Effector CD8-positive, alpha-beta T cell (primary cell): Measurements from ENCODE around the gene TNFAIP8.

ENCODE experiments used
- DNase-seq: peaks from one replicate; lab custom pipeline; 2025; lab: John Stamatoyannopoulos, UW

The TNFAIP8 gene

GRCh38 chr5:119367502-119368237 lies 11.9 kb downstream of the TNFAIP8 start:
- DNase-seq: no peak

DNA sequence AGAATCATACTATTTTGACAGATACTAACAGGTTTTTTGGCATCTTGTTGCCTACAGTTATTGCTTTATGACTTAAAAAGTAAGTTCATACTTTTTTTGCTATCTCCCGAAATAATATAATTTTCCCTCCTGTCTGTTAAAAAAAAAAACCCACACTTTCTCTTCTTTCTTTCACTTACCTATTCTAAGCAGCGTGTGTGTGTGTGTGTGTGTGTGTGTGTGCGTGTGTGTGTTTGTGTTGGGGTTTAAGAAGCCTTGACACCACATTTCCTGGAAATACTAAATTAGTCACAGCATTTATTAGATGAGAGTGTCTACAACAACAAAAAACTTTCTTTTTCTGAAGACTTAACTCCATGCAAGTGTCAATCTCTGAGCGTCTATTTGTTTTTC lies 12.4 kb downstream of the TNFAIP8 start:
- DNase-seq: peak; percentile 6

DNA sequence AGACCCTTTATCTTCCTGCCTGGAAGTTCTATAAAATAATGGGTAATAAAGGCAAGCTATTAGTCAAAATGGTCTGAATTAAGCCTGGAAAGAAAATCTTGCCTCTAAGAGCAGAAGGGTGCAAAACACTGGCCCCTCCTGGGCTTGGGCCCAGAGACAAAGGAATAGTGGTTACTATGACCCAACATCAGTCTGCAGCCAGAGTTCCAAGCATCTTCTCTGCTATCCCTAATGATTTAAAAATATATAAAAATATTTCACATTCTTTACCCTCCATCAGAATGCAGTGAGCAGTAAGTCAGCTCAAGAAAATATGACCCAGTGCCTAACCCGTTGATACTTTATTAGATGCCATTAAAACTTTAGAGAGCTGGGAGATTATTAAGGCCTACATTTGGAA lies 14.7 kb downstream of the TNFAIP8 start:
- no peak for DNase-seq

DNA sequence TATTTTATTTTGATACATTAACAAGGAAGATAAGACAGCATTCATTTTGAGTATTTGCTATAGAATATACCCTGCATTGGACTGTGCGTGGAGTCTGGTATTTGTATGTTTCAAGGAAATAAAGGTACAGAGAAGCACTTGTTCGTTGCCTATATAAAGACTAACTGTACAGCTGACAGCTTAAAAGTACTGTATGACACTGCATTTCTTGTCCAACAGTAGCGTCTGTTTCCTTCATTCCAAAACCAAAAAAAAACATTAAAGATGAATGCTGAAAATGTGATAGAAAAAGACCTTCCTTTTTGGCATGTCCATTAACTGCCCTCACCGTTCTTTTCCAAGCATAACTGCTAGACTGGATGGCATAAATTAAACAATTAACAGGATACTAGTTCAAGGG lies 15.3 kb downstream of the TNFAIP8 start:
- no peak for DNase-seq

GRCh38 chr5:119373449-119373858 lies 17.6 kb downstream of the TNFAIP8 start:
- DNase-seq: no peak

GRCh38 chr5:119374901-119375300 lies 19.1 kb downstream of the TNFAIP8 start:
- no peak for DNase-seq

- no peak for DNase-seq
Measured at GRCh38 chr5:119377066-119377465, 21.2 kb downstream of the TNFAIP8 start.

DNA sequence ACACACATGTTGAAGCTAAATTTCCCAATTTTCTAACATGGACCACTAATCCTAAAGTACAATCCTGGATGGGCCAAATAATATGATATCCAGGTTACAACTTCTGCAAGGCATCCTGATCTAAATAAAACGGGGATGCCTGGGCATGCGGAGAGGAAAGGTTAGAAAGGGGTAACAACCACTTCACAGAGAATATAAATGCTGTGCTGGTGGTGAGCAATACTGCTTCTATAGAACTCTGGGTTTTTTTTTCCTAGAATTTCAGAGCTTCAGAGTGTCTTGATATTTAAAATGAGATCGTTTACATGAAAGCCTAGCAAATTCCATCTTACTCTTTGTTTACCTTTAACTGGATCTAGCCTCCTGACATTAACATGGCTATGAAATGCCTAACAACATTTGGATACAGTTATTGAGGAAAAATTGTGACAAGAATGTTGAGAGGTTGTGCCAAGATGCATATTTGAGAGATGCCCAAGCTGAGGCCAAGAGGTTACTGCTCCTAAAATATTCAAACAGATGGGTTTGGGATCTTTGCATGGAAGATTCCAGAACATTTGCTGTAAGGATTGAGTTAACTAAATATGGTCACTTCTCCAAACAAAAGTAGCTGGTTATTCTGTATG lies 22.4 kb downstream of the TNFAIP8 start:
- DNase-seq: no peak

- DNase-seq: no peak
Measured at GRCh38 chr5:119379096-119379495, 23.3 kb downstream of the TNFAIP8 start.

DNA sequence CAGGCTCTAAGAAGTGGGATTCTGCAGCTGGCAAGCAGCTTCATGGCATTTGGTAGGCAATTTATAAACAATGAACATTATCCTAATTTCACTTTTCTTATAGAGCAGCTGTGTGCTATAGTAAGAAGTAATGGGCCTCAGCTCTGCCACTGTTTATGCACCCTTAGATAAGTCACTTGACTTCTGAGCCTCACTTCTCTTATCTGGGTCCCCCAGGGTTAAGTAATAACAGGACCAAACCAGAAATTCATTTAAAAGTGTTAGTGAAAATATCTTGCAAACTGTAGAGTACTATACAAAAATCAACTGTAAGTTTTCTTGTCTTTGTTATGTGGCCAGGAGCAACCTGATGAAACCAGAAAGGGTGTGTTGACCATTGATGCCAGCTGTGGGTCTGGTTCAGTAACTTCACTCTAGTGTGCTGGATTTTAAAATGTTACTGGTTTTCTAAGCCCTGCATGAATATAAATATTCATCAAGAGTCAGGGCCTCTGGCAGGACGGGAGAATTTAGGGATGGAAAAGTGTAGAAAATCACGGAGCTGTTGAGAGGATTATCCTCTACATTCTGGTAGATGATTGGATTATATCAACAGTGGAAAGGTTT lies 24.2 kb downstream of the TNFAIP8 start:
- no peak for DNase-seq

DNA sequence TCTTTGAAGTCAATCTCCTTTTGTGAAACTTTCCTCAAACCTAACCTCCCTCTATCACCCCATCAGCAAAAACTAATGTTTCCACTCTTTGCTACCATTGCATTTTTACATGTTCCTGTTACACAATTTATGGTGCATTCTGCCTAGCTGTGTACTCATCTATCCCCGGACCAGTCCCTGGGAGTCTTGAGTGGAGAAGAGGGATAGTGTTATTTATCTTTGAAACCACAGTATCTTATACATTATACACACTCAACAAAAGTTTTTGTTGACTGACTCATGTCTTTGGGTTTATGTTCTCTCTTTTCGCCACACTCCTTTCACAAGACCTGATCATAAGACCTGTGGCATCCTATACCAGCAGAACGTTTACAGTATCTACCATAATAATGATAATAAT lies 26.4 kb downstream of the TNFAIP8 start:
- DNase-seq: no peak

- no peak for DNase-seq
Measured at GRCh38 chr5:119383008-119383407, 27.2 kb downstream of the TNFAIP8 start.

GRCh38 chr5:119385136-119385535 lies 29.3 kb downstream of the TNFAIP8 start:
- DNase-seq: no peak

DNA sequence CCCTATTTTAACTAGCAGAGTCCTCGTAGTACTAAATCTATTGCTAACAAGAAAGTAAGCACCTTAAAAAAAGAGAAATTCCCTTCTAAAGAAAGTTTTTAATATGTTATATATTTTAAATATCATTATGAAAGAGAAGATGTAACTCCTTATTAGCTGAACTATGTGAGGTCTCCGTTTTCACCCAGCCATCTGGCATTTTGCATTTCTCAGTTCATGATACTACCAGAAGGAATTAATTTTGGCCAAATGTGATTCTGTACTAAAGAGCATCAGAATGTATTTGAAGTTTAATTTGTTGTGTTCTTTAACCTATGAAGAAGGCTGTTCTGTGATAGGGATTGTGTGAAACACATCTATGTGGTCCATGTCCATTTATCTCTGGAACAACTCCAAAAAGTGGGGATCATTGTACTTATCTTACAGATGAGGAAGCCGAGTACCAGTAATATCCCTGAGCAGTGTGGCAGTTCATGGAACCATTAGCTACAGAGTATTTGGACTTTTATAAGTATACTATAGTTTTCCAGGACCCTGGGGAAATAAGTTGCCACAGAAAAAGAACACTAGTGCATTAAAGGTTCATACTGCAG lies 29.8 kb downstream of the TNFAIP8 start:
- no peak for DNase-seq

DNA sequence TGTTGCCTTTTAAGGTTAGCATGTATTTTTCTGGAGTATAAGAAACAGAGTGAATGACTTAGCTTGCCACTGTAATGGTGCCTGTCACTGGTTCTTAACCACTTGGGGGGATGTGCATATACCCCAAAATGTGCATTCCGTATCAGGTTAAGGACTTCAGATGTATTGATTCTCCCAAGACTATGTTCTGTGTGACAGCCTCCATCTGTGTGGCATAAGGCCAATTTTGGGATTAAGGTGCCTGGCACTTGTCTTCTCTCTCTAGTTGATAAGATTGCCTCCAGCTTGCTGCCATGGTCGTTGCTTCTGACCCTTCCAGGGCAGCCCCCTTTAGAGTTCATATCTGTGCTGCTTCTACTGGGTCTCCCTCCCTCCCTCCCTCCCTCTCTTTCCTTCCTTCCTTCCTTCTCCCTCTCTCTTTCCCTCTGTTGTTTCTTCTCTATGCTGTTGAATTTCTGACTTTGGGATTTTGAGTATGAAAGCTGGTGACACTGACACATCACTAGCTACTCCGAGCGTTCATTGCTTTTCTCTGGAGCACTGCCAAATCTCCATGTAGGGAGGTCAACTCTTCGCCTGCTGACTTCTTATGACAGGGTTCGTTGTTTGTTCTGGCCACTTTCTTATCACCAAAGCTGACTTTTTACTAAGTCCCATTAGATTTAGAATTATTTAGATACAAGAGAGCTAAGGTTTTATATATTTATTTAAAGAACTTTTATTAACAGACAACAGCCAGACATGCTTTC lies 31.0 kb downstream of the TNFAIP8 start:
- DNase-seq: no peak

- DNase-seq: no peak
Measured at GRCh38 chr5:119387945-119388618, 32.3 kb downstream of the TNFAIP8 start.

GRCh38 chr5:119388619-119389190 lies 32.9 kb downstream of the TNFAIP8 start:
- DNase-seq: no peak

- DNase-seq: no peak
Measured at GRCh38 chr5:119389288-119390030, 33.6 kb downstream of the TNFAIP8 start.

- DNase-seq: no peak
Measured at GRCh38 chr5:119390404-119390803, 34.6 kb downstream of the TNFAIP8 start.

DNA sequence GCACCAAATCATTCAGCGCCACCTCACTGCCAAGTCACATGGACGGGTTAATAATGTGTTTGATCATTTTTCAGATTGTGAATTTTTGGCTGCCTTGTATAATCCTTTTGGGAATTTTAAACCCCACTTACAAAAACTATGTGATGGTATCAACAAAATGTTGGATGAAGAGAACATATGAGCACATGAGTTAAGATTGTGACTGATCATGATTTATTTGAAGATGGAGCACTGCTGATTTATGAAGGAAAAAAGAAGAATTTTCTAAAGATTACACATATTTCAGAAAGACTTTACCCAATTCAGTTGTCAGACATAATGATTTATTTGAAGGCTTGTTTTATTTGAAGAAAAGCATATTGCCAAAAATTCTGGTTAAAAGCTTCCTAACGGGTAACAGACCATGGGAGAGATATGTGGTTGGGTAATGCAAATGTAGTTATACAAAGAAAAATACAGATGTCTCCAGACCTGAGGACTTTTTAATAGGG lies 37.4 kb downstream of the TNFAIP8 start:
- DNase-seq: no peak
